NCI-H2196 (cell line): ENCODE data around the gene OTUD4.

ENCODE experiments used
- DNase-seq: peaks from one replicate; lab custom pipeline; 2025; ENCODE audit not compliant: unreplicated experiment; lab: John Stamatoyannopoulos, UW

OTUD4 gene

DNA sequence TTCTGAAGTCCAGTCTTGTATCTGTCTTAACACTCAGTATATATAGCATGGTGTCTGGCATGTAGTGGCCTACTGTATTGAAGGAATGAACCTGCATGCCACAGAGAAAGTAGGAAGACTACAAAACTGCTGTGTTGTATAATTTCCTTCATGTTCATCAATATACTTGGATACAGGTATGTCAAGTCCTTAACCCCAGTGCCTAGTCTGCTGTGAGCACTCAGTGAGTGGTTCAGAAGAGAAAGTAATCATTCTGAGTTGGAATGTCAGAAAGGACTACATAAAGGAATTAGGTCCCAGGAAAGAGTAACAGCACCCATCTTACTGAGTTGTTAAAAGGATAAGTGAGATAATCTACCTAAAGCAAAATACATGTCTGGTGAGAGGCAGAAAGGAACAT, 50.3 kb downstream of the OTUD4 start:
- DNase-seq = no peak

DNA sequence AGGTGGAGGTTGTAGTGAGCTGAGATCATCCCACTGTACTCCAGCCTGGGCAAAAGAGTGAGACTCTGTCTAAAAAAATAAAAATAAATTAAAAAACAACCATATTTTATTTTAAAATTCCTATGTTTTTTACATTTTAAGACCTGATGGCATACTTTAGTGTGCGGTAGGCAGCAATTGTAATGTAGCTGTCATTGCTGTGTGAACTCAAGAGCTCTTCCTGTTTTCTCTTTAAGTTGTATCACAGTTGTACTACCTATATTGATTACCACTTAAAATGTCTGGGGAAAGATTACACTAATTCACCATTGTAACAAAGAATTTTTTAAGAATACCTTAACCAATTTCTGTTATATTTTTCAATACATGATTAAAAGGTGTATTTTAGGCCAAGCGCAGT, 55.0 kb downstream of the OTUD4 start:
- DNase-seq = no peak

DNA sequence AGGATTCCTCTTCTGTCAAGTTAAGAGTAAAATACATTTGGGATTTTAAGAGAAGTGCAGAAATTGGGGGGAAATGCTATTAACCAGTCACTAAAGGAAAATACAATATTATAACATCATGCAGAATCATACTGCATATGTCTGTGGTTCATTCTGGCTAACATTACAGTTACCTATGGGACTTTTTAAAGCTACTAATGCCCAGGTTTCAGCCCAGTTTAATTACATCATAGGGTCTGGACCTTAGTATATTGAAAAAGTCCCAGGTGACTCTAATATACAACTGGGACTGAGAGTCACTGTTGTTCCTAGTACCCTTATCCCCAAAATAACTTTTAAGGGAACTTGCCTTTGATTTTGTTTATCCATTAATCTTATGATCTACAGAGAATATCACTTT, 72.3 kb downstream of the OTUD4 start:
- no peak for DNase-seq

DNA sequence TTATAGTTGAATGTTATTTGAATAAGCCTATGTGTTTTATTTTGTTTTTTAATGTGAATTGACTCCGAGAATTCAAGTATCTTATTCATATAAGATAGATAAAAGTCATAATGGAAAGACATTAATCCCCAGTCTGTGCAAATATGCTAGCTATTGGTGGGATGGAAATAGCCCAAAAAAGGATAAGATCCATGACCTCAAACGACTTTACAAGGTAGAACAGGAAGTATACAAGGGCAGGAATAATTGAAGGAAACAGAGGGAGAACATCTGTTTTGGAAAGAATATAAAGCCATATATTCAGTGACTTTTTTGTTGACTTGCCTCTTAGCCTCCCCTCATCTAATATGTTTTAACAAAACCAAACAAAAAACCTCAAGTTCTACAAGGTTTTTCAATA, 73.3 kb downstream of the OTUD4 start:
- no peak for DNase-seq

DNA sequence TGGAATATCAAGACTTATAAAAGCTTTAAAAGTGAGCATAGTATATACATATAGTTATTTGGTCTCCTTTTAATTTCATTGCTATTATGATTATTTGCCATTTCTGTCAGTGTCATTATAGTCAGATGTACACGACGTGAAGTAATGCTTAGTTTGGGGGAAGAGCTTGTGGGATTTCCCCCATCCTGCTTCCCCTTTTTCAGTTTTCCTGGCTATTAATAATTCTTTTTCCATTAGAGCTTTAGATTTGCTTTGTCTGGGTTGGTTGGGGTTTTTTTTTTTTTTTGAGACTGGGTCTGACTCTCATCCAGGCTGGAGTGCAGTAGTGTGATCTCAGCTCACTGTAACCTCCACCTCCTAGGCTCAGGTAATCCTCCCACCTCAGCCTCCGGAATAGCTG, 76.9 kb downstream of the OTUD4 start:
- no peak for DNase-seq

DNA sequence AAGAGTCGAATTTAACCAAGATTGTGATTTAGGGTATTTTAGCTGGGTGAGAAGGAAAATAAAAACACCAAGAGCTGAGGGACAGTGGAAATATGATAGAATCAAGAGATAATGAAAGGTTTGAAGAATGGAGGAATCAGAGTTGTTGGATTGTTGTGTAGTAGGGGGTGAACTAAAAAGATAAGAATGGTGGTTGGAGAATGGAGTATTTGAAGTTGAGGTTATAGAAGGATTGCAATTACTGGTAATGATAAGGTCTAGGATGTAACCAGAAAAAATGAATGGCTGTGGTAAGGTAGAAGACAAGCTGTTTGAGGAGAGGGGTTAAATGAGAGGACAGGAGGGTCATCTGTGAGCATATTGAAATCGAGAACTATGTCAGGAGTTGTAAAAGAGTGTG, 77.8 kb downstream of the OTUD4 start:
- DNase-seq = no peak

DNA sequence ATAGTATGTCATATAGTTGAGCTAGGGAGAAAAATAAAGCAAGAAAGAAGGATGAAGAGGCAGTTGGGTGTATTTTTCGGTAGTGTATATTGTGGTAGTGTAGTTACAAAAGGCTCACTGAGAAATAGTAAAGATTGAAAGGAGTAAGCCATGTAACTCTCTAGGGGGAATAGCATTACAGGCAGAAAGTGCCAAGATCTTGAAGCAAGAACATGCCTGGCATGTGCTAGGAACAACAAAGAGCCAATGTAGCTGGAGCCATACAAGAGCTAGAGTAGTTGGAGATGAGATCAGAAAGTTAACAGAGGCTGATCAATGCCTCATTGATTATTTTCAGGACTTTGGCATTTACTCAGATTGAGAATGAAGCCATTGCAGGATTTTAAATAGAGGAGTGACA, 79.3 kb downstream of the OTUD4 start:
- no peak for DNase-seq

DNA sequence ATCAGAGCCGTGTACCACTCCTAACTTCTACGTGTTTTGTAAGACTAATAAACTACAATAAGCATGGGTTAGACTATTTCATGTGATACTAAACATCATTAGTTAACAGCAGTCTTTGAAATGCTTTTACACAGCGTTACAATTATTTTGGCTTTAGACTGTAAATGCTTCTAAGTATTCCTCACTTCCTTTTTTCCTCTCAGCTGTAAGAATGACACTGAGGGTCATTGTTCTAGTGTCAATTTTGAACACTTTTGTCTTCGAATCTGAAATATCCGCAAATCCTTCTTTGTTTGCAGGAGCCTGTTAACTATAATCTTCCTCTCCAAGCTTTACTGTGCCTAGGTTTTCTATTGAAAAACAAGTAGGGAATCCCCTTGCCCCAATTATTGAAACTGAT, 80.7 kb downstream of the OTUD4 start:
- no peak for DNase-seq

DNA sequence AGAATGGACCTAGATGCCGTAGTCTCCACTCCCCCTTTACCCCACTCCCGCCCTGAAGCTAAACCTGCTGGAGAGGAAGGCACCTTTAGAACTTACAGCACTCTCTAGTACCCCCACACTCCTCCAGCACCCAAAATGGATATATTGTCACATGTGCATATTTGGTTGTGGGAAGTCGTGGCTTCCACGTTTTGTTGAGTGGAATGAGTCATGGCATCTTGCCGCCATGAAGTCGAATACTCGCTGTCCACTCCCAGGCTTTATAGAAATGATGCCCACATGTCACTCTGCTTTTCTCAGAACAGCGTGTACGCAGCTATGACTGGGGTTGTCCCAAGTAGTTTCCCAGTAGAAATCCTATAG, 81.7 kb downstream of the OTUD4 start:
- peak; percentile 3 for DNase-seq

DNA sequence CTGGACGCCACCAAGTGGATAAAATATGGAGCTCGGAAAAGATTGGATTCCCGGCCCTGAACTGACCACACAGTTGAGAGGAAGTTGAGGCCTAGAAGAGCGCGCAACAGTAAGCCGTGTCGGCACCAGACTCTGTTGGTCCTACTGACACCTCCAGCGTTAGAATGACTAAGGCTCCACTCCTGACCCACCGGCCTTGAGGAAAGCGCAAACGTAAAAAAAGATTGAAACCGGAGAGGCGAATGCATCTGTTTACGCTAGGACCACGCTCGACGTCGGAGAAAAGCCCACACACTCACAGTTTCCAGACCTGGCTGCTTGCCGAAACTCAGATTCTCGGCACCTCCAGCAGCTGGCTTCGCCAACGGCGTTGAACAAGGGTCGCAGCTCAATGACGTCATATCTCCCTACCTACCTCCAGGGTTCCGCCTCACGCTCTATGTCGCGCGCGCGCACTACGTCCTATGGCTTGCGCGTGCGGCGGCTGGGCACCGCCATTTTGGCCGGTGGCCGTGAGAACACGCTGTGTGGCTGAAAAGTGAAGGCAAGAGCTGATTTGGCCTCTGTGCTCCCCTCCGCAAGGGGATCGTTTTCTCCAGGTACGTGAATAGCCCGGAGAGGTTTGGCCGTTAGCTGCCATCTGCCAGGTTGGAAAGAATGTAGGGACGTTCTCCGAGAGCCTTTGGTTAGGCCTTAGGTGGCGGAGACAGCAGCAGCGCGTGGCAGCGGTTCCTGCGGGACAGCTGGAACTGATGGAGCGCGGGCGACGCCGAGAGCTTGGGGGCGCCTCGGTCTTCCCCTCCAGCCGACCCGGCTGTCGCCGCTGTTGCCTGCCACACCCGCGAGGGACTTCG, 82.3 kb downstream of the OTUD4 start, which contains the start of the genes ABCE1 and ANAPC10:
Gene ABCE1, plus strand, starts transcription at position 491 of the 854 bp plus-strand sequence. CDS start 6,102 bp downstream, outside the sequence.
Gene ANAPC10, minus strand, starts transcription at position 376 of the 854 bp plus-strand sequence. CDS start 2,097 bp downstream, outside the sequence.
- peak; percentile 93 for DNase-seq

DNA sequence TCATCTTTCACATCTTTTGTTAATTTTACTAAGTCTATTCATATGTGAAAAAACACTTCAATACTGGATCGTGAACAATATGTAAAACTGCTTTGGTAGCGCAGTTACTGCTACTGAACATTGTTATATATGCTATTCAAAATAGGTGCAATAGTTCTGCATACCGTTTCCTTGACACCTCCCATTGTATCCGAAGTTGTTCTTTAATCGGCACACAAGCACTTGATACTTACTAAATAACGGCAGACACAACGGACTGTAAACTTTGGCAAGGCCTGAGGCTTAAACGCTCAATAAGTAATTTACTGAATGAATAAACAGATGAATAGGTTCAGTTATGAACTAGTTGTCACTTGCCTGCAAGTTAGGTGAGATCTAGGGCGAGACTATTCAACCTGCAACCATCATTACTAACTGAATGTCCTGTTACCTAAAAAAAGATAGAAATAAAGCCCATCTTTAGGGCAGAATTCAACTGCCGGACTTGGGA, 83.0 kb downstream of the OTUD4 start:
- DNase-seq = no peak

DNA sequence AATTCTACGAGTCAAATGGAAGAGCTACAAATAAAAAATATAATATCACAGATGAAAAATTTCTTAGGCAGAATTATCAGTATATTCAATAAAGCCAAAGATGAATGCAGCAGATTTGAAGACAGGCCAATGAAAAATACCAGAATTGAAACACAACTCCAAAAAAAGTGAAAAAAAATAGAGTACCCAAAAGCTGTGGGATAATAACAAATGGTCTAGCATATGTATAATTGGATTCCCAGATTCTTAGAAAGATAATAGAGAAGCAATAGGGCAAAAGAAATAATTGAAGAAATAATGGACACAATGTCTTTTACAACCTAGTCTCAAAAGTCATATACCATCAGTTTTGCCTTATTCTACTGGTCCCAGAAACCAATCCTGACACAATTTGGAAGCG, 86.8 kb downstream of the OTUD4 start:
- no peak for DNase-seq

DNA sequence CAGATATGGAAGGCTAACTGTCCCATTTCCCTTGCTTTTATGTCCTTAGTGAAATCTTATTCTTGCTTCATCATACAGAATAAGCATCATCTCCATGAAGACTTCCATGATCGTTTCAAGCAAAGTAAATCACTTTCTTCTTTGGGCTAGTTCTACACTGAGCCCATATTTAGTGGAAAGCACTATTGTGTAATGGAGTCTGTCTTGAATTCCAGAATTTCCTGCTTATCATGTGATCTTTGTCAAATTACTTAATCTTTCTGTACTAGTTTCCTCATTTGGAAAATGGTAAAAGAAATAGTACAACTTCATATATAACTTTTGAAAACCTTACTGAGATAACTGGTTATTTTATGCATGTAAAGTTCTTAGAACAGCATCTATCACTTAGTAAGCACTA, 90.0 kb downstream of the OTUD4 start:
- DNase-seq = no peak

DNA sequence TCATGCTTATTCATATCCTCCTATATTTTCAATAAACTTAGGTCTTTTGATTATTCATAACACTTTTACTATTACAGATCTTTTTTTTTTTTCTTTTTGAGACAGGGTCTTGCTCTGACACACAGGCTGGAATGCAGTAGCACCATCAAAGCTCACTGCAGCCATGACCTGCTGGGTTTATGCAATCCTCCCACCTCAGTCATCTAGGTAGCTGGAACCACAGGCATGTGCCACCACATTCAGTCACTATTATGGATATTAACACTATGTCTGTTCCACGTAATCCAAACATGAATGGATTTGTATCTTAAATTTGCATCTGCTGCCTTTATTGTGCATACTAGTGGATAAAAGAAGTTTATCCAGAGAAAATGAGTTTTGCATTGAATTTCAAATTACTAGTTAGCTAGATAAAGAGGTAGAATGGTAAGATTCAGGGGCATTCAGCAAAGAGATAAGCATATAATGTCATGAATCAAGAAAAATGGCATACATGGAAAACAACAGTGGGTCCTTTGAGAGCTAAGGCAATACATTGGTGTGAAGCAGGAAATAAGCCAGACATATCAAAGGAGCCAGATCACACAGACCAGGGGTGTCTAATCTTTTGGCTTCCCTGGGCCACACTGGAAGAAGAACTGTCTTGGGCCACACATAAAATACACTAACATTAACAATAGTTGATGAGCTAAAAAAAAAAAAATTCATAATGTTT, 96.3 kb downstream of the OTUD4 start:
- DNase-seq = no peak
